T-helper 1 cell treated with Interleukin-12 subunit alpha and Interleukin-12 subunit beta and Interleukin-4 antibody, amounts not matched to agents 30 μg/mL and 1 μg/mL, for 36 hours (primary cell): ENCODE measurements around the gene CCDC57.
A peak's percentile ranks its signal among the peaks of the same experiment; 100 is the strongest.

Experiments
- H3K27ac Mint-ChIP-seq: one replicate; pipeline ENCODE4 v1.8.0; 2021; ENCODE audit warnings: mild to moderate bottlenecking, mixed read lengths
- H3K27me3 Mint-ChIP-seq: one replicate; pipeline ENCODE4 v1.8.0; 2021; ENCODE audit warnings: low read depth, mixed read lengths
- H3K36me3 Mint-ChIP-seq: one replicate; pipeline ENCODE4 v1.8.0; 2021; ENCODE audit warnings: low read depth, mixed read lengths
- H3K4me1 Mint-ChIP-seq: one replicate; pipeline ENCODE4 v1.8.0; 2021; ENCODE audit warnings: low read depth, mixed read lengths
- H3K4me3 Mint-ChIP-seq: one replicate; pipeline ENCODE4 v1.8.0; 2021; ENCODE audit warnings: mild to moderate bottlenecking, moderate library complexity, mixed read lengths
- H3K9me3 Mint-ChIP-seq: one replicate; pipeline ENCODE4 v1.8.0; 2021; ENCODE audit warnings: mixed read lengths

Gene CCDC57

GRCh38 chr17:82121660-82122629 lies 90.7 kb downstream of the CCDC57 start:
- H3K4me3 Mint-ChIP-seq, result no peak overlapping the region
- no peaks in the 10 kb centered on the region for H3K27me3 Mint-ChIP-seq
- H3K9me3 Mint-ChIP-seq, result no peaks in the 10 kb centered on the region
- H3K27ac Mint-ChIP-seq, result peak overlapping the region; percentile 10
- H3K36me3 Mint-ChIP-seq, result peaks cover 5% of the 10 kb centered on the region
- peaks cover 30% of the 10 kb centered on the region for H3K4me1 Mint-ChIP-seq

GRCh38 chr17:82121246-82121645 lies 91.4 kb downstream of the CCDC57 start:
- peaks cover 5% of the 10 kb centered on the region for H3K36me3 Mint-ChIP-seq
- no peaks in the 10 kb centered on the region for H3K9me3 Mint-ChIP-seq
- no peaks in the 10 kb centered on the region for H3K27me3 Mint-ChIP-seq
- H3K4me1 Mint-ChIP-seq, result peaks cover 24% of the 10 kb centered on the region
- no peak overlapping the region for H3K27ac Mint-ChIP-seq
- H3K4me3 Mint-ChIP-seq, result no peak overlapping the region

- no peaks in the 10 kb centered on the region for H3K9me3 Mint-ChIP-seq
- peaks cover 5% of the 10 kb centered on the region for H3K36me3 Mint-ChIP-seq
- H3K27me3 Mint-ChIP-seq, result no peaks in the 10 kb centered on the region
- H3K4me3 Mint-ChIP-seq, result no peak overlapping the region
- H3K4me1 Mint-ChIP-seq, result peaks cover 17% of the 10 kb centered on the region
- peak overlapping the region; percentile 57 for H3K27ac Mint-ChIP-seq
Observed at GRCh38 chr17:82120148-82120547, 92.5 kb downstream of the CCDC57 start.

DNA sequence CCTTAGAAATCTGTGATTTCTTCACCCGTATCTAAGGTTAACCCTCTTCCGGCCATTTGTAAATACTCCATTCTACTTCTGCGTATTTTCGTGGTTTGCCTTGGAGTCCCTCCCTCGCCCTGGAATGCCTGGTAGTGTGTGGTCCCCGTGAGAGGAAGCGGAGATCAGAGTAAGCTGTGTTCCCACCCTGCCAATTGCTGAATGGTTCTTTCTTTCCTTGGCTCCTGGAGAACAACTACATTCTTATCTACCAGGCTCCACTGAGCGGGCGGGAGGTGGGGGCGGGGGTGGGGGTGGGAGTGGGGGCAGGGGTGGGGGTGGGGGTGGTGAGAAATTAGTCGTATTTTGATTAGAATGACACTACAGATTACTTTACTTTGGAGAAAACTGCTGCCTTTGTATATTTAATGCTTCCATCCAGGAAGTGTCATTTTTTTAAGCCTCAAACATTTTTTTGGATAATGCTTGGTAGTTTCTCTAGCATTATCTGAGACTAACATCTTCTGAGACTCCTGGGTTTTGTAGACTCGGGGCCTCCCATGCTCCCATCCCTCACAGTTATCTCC lies 93.7 kb downstream of the CCDC57 start:
- H3K27ac Mint-ChIP-seq, result no peak overlapping the region
- H3K4me3 Mint-ChIP-seq, result no peak overlapping the region
- no peaks in the 10 kb centered on the region for H3K9me3 Mint-ChIP-seq
- peaks cover 2% of the 10 kb centered on the region for H3K36me3 Mint-ChIP-seq
- H3K27me3 Mint-ChIP-seq, result no peaks in the 10 kb centered on the region
- peaks cover 13% of the 10 kb centered on the region for H3K4me1 Mint-ChIP-seq

DNA sequence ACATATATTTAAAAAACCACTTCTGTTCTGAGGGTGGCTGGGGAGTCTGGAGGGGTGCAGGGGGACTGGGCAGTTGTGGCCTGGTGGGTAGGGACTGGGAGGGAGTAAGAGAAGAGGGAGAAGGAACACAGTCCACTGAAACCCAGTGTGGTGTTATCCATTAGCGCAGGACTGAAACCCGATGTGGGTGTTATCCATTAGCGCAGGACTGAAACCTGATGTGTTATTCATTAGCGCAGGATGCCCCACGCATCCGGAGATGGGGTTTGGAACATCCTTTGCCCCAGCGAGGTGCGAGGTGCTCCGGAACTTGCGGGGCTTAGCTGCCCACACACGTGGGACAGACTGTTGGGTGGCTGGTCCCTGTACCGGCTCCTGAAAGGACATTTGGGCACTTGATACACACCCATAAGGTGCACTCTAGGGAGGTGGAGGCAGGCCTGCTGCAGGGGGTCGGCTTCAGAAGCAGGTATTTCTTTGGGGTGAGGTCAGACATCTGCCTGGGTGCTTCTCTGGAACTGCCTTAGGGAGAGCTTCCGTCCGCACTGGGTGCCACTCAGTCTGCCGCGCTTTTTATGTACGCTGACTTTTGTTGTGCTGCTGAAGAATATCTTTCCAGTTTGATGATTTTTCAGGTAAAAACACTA lies 94.4 kb downstream of the CCDC57 start:
- Mint-ChIP-seq H3K4me1 (peaks cover 13% of the 10 kb centered on the region), H3K36me3 (peaks cover under 1% of the 10 kb centered on the region), H3K9me3 (no peaks in the 10 kb centered on the region), H3K4me3 (no peak overlapping the region), H3K27ac (no peak overlapping the region), H3K27me3 (no peaks in the 10 kb centered on the region)

DNA sequence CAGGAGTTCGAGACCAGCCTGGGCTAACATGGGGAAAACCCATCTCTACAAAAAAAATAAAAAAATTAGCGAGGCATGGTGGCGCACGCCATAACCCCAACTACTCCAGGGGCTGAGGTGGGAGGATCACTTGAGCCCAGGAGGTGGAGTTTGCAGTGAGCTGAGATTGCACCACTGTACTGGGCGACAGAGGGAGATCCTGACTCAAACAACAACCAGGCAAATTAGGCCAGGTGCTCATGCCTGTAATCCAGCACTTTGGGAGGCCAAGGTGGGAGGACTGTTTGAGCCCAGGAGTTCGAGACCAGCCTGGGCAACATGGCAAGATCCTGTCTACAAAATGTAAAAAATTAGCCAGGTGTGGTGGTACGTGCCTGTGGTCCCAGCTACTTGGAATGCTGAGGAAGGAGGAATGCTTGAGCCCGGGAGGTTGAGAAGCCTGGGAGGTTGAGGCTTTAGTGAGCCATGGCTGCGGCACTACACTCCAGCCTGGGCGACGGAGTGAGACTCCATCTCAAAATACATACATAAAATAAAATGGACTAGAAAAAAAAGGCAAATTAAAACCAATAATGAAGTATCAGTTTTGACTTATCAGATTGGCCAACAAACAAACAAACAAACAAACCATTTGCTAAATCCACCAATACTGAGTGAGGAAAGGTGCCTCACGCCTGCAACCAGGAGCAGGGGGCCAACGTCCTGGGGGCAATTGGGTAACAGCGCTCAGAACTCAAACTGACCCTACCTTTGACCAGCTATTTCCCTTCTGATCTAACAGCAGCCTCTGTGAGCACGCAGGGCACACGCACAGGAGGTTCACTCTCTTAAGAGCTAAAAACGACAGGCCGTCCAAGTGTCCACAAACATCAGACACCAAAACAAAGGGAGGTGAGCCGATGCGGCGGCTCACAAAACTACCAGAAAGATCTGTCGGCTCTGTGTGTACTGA lies 95.2 kb downstream of the CCDC57 start:
- Mint-ChIP-seq H3K9me3 (no peaks in the 10 kb centered on the region), H3K36me3 (no peaks in the 10 kb centered on the region), H3K4me3 (no peak overlapping the region), H3K27me3 (no peaks in the 10 kb centered on the region), H3K4me1 (peaks cover 9% of the 10 kb centered on the region), H3K27ac (no peak overlapping the region)

DNA sequence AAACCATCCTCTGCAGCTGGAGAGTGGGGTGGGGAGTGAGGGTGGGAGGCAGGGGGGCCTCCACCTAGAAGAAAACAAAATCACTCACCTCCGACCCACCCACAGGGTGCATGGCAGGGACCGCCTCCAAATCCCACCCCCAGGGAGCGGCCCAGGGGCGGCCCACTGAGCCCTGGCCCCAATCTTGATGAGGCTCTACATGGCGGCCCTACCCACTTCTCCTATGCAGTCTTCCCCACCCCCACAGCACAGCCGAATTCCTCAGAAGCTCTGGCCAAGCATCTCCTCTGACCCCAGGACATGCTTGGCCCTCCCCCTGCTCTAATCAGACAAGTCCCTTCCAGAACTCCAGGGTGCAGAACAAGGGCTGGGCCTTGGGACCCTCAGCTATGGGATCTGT lies 96.4 kb downstream of the CCDC57 start:
- H3K4me3 Mint-ChIP-seq, result no peak overlapping the region
- H3K27me3 Mint-ChIP-seq, result no peaks in the 10 kb centered on the region
- no peaks in the 10 kb centered on the region for H3K9me3 Mint-ChIP-seq
- H3K36me3 Mint-ChIP-seq, result no peaks in the 10 kb centered on the region
- peaks cover 7% of the 10 kb centered on the region for H3K4me1 Mint-ChIP-seq
- no peak overlapping the region for H3K27ac Mint-ChIP-seq

DNA sequence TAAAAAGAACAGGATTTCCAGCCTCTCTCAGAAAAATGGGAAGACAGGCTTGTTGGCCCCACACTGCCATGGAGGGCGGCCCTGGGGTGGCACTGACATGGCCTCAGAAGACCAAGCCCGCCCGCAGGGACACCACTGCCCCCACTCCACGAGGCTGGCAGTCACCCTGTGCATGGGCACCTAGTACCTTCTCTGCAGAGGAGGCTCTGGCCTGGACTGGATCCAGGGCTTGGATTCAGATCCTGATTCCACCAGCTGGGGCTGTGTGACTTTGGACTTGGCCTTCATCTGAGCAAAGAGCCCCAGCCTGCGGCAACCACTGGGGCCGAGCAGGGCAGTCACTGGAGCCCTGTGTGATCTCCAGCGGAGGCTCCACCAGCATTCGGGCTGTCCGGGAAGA lies 97.8 kb downstream of the CCDC57 start:
- no peaks in the 10 kb centered on the region for H3K9me3 Mint-ChIP-seq
- no peak overlapping the region for H3K27ac Mint-ChIP-seq
- no peaks in the 10 kb centered on the region for H3K36me3 Mint-ChIP-seq
- peaks cover 4% of the 10 kb centered on the region for H3K4me1 Mint-ChIP-seq
- no peak overlapping the region for H3K4me3 Mint-ChIP-seq
- H3K27me3 Mint-ChIP-seq, result no peaks in the 10 kb centered on the region

DNA sequence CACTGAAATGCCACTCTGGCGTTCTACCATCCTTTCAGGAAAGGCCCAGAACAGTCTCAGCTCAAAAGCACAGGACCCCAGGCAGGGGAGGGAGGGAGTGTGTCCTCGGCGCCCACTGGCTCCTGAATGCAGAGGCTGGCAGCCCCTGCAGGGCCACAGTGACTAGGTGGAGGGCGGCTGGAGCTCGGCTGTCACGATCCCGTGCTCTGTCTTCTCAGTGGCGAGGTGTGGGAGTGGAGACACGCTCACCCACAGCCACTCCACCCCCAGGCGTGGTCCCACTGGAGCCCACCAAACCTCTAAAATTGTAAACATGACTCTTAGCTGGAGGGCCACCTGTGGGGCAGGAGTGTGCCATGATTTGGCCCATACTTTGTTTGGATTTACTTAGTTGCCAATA lies 98.2 kb downstream of the CCDC57 start:
- H3K9me3 Mint-ChIP-seq, result no peaks in the 10 kb centered on the region

DNA sequence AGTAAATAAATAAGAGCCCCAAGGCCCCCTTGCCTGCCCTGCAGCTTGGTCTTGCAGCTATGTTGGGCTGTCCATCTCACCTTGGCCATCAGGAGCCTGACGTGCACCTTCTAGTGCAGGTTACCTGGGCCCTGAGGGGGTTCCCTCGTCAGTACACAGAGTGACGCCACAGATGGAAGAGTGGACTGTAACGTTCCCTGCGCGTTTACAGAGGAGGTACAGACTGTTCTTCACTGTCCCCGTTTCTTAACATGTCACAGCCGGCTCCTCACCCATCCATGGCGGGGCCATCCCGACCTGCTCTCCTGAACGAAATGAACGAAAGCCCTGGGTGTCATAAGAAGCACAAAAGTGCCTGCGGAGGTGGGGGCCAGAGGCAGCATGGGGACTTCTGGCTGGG lies 98.7 kb downstream of the CCDC57 start:
- H3K4me1 Mint-ChIP-seq, result peaks cover under 1% of the 10 kb centered on the region
- no peak overlapping the region for H3K4me3 Mint-ChIP-seq
- H3K27me3 Mint-ChIP-seq, result no peaks in the 10 kb centered on the region
- no peak overlapping the region for H3K27ac Mint-ChIP-seq
- H3K36me3 Mint-ChIP-seq, result no peaks in the 10 kb centered on the region
- no peaks in the 10 kb centered on the region for H3K9me3 Mint-ChIP-seq

More for the DNA sequence above, 98.2 kb downstream of the CCDC57 start:
- no peak overlapping the region for H3K4me3 Mint-ChIP-seq
- H3K36me3 Mint-ChIP-seq, result no peaks in the 10 kb centered on the region
- H3K4me1 Mint-ChIP-seq, result peaks cover 2% of the 10 kb centered on the region
- H3K27ac Mint-ChIP-seq, result no peak overlapping the region
- no peaks in the 10 kb centered on the region for H3K27me3 Mint-ChIP-seq

DNA sequence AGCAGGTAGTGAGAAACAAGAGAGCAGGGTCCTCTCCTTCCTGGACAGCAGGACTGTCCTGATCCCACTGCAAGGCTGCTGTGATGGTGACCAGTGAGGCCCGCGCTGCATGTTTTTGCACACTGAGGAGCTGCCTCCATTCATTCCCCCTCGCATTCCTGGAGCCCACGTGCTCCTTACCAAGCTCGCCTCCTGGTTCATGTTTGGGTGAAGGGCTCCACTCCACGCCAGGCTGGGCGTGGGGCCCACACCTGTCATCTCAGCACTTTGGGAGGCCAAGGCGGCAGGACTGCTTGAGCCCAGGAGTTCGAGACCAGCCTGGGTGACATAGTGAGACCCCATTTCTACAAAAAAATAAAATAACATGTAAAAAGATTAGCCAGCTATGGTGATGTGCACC lies 99.2 kb downstream of the CCDC57 start:
- Mint-ChIP-seq H3K36me3 (no peaks in the 10 kb centered on the region), H3K4me3 (no peak overlapping the region), H3K9me3 (no peaks in the 10 kb centered on the region), H3K27ac (no peak overlapping the region), H3K27me3 (no peaks in the 10 kb centered on the region), H3K4me1 (peaks cover 5% of the 10 kb centered on the region)

GRCh38 chr17:82112914-82113311 lies 99.7 kb downstream of the CCDC57 start:
- no peaks in the 10 kb centered on the region for H3K36me3 Mint-ChIP-seq
- no peak overlapping the region for H3K27ac Mint-ChIP-seq
- no peaks in the 10 kb centered on the region for H3K27me3 Mint-ChIP-seq
- H3K9me3 Mint-ChIP-seq, result no peaks in the 10 kb centered on the region
- peaks cover 6% of the 10 kb centered on the region for H3K4me1 Mint-ChIP-seq
- H3K4me3 Mint-ChIP-seq, result no peak overlapping the region

DNA sequence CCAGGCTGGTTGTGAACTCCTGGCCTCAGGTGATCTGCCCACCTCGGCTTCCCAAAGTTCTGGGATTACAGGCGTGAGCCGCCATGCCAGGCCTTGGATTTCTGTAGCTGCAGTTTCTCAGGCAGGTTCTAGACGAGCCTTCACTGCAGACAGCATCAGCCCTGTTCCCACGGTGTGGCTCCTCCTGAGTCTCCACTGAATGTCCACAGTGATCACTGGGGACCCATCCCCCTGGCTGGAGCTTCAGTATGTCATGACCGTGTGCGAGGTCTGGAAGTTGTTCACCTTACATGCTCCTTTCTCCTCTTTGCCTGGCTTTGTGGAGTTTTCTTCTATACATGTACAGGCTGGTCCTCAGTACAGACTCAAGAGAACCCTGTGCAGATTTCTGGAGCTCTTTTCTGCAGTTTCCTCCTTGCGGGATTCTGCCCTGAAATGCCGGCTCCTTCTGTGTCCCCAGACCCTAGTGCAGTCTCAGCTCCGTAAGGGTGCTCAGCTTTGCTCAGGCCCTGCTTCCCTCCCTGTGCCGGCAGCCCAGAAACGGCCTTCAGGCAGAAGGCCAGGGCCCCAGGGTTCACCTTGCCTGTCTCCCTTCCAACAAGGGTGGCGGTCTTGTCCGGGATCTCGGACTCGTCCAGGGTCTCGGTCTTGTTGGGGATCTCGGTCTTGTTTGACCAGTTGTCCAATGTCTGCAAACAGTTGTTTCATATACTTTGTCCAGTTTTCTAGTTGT lies 100.3 kb downstream of the CCDC57 start:
- Mint-ChIP-seq H3K27me3 (no peaks in the 10 kb centered on the region), H3K27ac (no peak overlapping the region), H3K4me1 (peaks cover 6% of the 10 kb centered on the region), H3K36me3 (no peaks in the 10 kb centered on the region), H3K4me3 (no peak overlapping the region), H3K9me3 (no peaks in the 10 kb centered on the region)
